PFSK-1 (cell line): Measurements from ENCODE around the gene JAKMIP2.

Experiments used
- FOXP2 ChIP-seq: optimal IDR thresholded peaks from 2 replicates; pipeline ENCODE3; 2011; ENCODE audit warnings: borderline replicate concordance, control low read depth, inconsistent platforms; ENCODE audit not compliant: insufficient read depth; ENCODE audit errors: extremely low read length, extremely low read depth
- POLR2AphosphoS5 ChIP-seq: IDR thresholded peaks from 2 replicates; pipeline ENCODE4 v1.6.1; 2012; ENCODE audit warnings: low read depth, mild to moderate bottlenecking, control low read depth, low read length, moderate library complexity
- REST ChIP-seq, 2 experiments: IDR thresholded peaks; 2 replicates each; pipeline versions ENCODE4 v1.6.1 to v1.8.0; 2011 to 2012; ENCODE audit warnings: low read depth in 2 of 2, low read length in 2 of 2, control low read depth in 1 of 2, inconsistent platforms in 1 of 2, mild to moderate bottlenecking in 1 of 2, moderate library complexity in 1 of 2; ENCODE audit not compliant: insufficient read depth in 1 of 2
- SIN3A ChIP-seq: IDR thresholded peaks from 2 replicates; pipeline ENCODE4 v1.6.1; 2012; ENCODE audit warnings: mild to moderate bottlenecking, low read length, moderate library complexity, borderline replicate concordance; ENCODE audit not compliant: insufficient read depth
- TAF1 ChIP-seq: IDR thresholded peaks from 2 replicates; pipeline ENCODE4 v1.6.1; 2012; ENCODE audit warnings: low read length, control low read depth, borderline replicate concordance; ENCODE audit not compliant: insufficient read depth

Gene JAKMIP2

GRCh38 chr5:147558826-147559225, 223.7 kb downstream of the JAKMIP2 start:
- TF ChIP-seq SIN3A: no peak
- no peak for TF ChIP-seq REST (IDR thresholded peaks at IDR 0.05; ENCODE audit: insufficient read depth in 1 of 2, low read depth in 2 of 2, low read length in 2 of 2)
- no peak for TF ChIP-seq TAF1
- TF ChIP-seq FOXP2: no peak
- TF ChIP-seq POLR2AphosphoS5: no peak

- TF ChIP-seq FOXP2 (no peak), REST (IDR thresholded peaks at IDR 0.05; ENCODE audit: insufficient read depth in 1 of 2, low read depth in 2 of 2, low read length in 2 of 2) (no peak), TAF1 (no peak), SIN3A (no peak), POLR2AphosphoS5 (no peak)
Observed at GRCh38 chr5:147557876-147558745, 224.4 kb downstream of the JAKMIP2 start.

- TF ChIP-seq TAF1: no peak
Observed at GRCh38 chr5:147555176-147555575, 227.4 kb downstream of the JAKMIP2 start.

- TF ChIP-seq SIN3A: no peak
- no peak for TF ChIP-seq POLR2AphosphoS5
- TF ChIP-seq FOXP2: no peak
- TF ChIP-seq REST (IDR thresholded peaks at IDR 0.05; ENCODE audit: insufficient read depth in 1 of 2, low read depth in 2 of 2, low read length in 2 of 2): no peak
- no peak for TF ChIP-seq TAF1
Observed at GRCh38 chr5:147554261-147554817, 228.2 kb downstream of the JAKMIP2 start.

- TF ChIP-seq TAF1 (no peak), REST (IDR thresholded peaks at IDR 0.05; ENCODE audit: insufficient read depth in 1 of 2, low read depth in 2 of 2, low read length in 2 of 2) (no peak), SIN3A (no peak), FOXP2 (no peak), POLR2AphosphoS5 (no peak)
Observed at GRCh38 chr5:147552897-147553296, 229.6 kb downstream of the JAKMIP2 start.
